Coronary artery (tissue), 2 donors: ENCODE results near the gene NGDN.
A peak's percentile ranks its signal among the peaks of the same experiment; 100 is the strongest.

Experiments
- DNase-seq: peaks from one replicate; pipeline ENCODE4 v3.0.0-alpha.2; 2017; ENCODE audit warnings: low spot score
- H3K27ac ChIP-seq, 2 donors: fragments of 200-600 bp; sonication (generic); one replicate each; pipeline ENCODE4 v1.5.1; 2016 to 2019
- H3K4me3 ChIP-seq: fragments of 200-600 bp; sonication (generic); 2 replicates; pipeline ENCODE4 v1.5.1; 2016; ENCODE audit warnings: mild to moderate bottlenecking, moderate library complexity
- CTCF ChIP-seq: fragments of 200-600 bp; sonication (generic); IDR thresholded peaks from one replicate; pipeline ENCODE4 v1.5.1; 2019; ENCODE audit warnings: antibody characterized with exemption

Gene NGDN

GRCh38 chr14:23435543-23436326 lies 33.8 kb upstream of the NGDN start, which contains the start of gene MYH7:
MYH7 (minus strand) TSS chr14:23435660; CDS start chr14:23433732, 1,928 bp downstream.
- no peak within 1 kb of the TSS for H3K27ac ChIP-seq
- no peak for TF ChIP-seq CTCF

DNA sequence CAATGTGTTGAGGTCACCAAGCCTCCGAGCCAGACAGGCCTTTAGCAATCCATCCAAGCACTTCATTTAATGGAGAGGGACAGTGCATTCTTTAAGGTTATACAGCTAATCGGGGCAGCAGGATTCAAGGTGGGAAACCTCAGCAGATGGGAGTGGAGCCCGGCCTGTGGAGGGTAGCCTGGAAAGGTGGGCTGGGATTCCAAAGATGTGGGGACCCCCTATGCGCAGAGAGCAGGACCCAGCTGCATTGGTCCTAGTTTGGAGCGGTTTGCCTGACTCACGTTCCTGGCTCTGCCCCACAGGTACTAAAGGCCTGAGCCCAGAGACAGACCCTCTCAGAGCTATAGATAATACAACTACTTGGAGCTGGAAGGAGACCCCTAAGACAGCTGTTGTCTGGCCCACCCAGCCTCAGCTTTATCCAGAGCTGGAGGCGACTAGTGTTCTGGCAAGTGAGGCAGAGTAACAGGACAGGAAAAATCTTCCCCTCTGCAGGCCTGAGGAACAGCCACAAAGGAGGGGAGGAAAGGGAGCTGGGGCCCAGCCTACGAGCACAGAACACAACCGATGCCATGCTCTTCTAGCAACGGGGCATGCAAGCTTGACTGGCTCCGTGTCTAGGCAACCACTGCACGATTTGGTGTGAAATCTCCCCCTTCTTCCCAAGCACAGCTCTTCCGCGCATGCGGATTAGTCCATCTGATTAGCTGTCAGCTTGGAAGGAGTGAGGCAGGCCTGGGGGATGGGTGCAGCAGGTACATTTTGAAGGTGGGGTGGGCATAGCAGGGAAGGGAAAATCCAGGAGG lies 33.0 kb upstream of the NGDN start:
- no peak overlapping the region for H3K4me3 ChIP-seq
- TF ChIP-seq CTCF: no peak
- DNase-seq: peak; percentile 40
- no peak overlapping the region for H3K27ac ChIP-seq

More at GRCh38 chr14:23435543-23436326, 33.8 kb upstream of the NGDN start, which contains the start of gene MYH7:
- DNase-seq: peak; percentile 62
- H3K4me3 ChIP-seq: no peak within 1 kb of the TSS

GRCh38 chr14:23437133-23438100 lies 32.1 kb upstream of the NGDN start:
- no peak for DNase-seq

GRCh38 chr14:23438101-23438971 lies 31.2 kb upstream of the NGDN start:
- no peak for TF ChIP-seq CTCF
- Histone ChIP-seq H3K27ac (no peak overlapping the region), H3K4me3 (no peak overlapping the region)
- DNase-seq: peak; percentile 53

More at GRCh38 chr14:23437133-23438100, 32.1 kb upstream of the NGDN start:
- Histone ChIP-seq H3K27ac (no peak overlapping the region), H3K4me3 (no peak overlapping the region)
- TF ChIP-seq CTCF: no peak

GRCh38 chr14:23439107-23439835 lies 30.2 kb upstream of the NGDN start:
- peak; percentile 47 for DNase-seq
- TF ChIP-seq CTCF: no peak
- H3K4me3 ChIP-seq: no peak overlapping the region
- no peak overlapping the region for H3K27ac ChIP-seq
